WTC11 (cell line): Measurements from ENCODE around the gene MPIG6B. TPM values are rescaled to one million over a fixed set of nuclear protein-coding genes. Genes with fewer than 3 reads are reported as not detected.

Experiments used
- ATAC-seq: fragments of 200-7000 bp; cut with Tn5 transposase; 2 replicates; pipeline ENCODE4 v1.10.0; 2021; ENCODE audit warnings: mild to moderate bottlenecking, moderate library complexity
- CTCF ChIA-PET: fragments of 300-600 bp; sonication (Branson Sonifier 250); formaldehyde crosslinking; loops from one replicate; lab custom pipeline; 2021; ENCODE audit warnings: antibody characterized with exemption; lab: Charles Lee
- POLR2A ChIA-PET: fragments of 350-600 bp; sonication (Branson Sonifier 250); formaldehyde crosslinking; loops from one replicate; lab custom pipeline; 2021; ENCODE audit warnings: antibody characterized with exemption; lab: Charles Lee
- DNase-seq: peaks from one replicate; pipeline ENCODE4 v3.0.0; 2021; ENCODE audit warnings: low spot score
- H3K27ac Mint-ChIP-seq: 2 replicates; pipeline ENCODE4 v1.8.0; 2021; ENCODE audit warnings: mixed read lengths
- H3K27me3 Mint-ChIP-seq: 2 replicates; pipeline ENCODE4 v1.8.0; 2021; ENCODE audit warnings: low read depth, mild to moderate bottlenecking, moderate library complexity, mixed read lengths
- H3K36me3 Mint-ChIP-seq: 2 replicates; pipeline ENCODE4 v1.8.0; 2021; ENCODE audit warnings: mixed read lengths
- H3K4me1 Mint-ChIP-seq: 2 replicates; pipeline ENCODE4 v1.8.0; 2022; ENCODE audit warnings: mixed read lengths
- H3K4me3 Mint-ChIP-seq: 2 replicates; pipeline ENCODE4 v1.8.0; 2021; ENCODE audit warnings: mild to moderate bottlenecking, moderate library complexity, mixed read lengths
- H3K9me3 Mint-ChIP-seq: 2 replicates; pipeline ENCODE4 v1.8.0; 2021; ENCODE audit warnings: mixed read lengths
- ATF2 ChIP-seq: sonication (generic); formaldehyde crosslinking; IDR thresholded peaks from 2 replicates; pipeline ENCODE4 v1.8.1; 2022; ENCODE audit warnings: low read depth, missing genetic modification reagents, borderline replicate concordance
- CTCF ChIP-seq: fragments of 200-600 bp; IDR thresholded peaks from 2 replicates; pipeline ENCODE4 v1.8.0; 2022; ENCODE audit warnings: antibody characterized with exemption
- KAT7 ChIP-seq: sonication (generic); formaldehyde crosslinking; IDR thresholded peaks from 2 replicates; pipeline ENCODE4 v1.8.1; 2023; ENCODE audit warnings: missing genetic modification reagents, mild to moderate bottlenecking, borderline replicate concordance
- MXD4 ChIP-seq: fragments of 250-450 bp; sonication (Bioruptor Pico); IDR thresholded peaks from 2 replicates; pipeline ENCODE4 v1.8.0; 2021; ENCODE audit warnings: mild to moderate bottlenecking, moderate library complexity, borderline replicate concordance
- NFATC4 ChIP-seq: fragments of 250-450 bp; sonication (Bioruptor Pico); IDR thresholded peaks from 2 replicates; pipeline ENCODE4 v1.9.0; 2021; ENCODE audit warnings: mild to moderate bottlenecking
- NFE2L1 ChIP-seq: sonication (generic); formaldehyde crosslinking; IDR thresholded peaks from 2 replicates; pipeline ENCODE4 v1.8.1; 2023; ENCODE audit warnings: missing genetic modification reagents
- OVOL2 ChIP-seq: fragments of 250-450 bp; sonication (Bioruptor Pico); IDR thresholded peaks from 2 replicates; pipeline ENCODE4 v1.9.0; 2021; ENCODE audit warnings: mild to moderate bottlenecking, borderline replicate concordance
- PRRX2 ChIP-seq: fragments of 250-450 bp; sonication (Bioruptor Pico); IDR thresholded peaks from 2 replicates; pipeline ENCODE4 v1.8.0; 2021; ENCODE audit warnings: mild to moderate bottlenecking
- RELA ChIP-seq: sonication (generic); formaldehyde crosslinking; IDR thresholded peaks from 2 replicates; pipeline ENCODE4 v1.8.1; 2022; ENCODE audit warnings: missing genetic modification reagents, mild to moderate bottlenecking, borderline replicate concordance
- SP1 ChIP-seq: sonication (generic); formaldehyde crosslinking; conservative IDR thresholded peaks from 2 replicates; pipeline ENCODE4 v1.8.1; 2022; ENCODE audit warnings: missing genetic modification reagents
- TEAD1 ChIP-seq: sonication (generic); formaldehyde crosslinking; IDR thresholded peaks from 2 replicates; pipeline ENCODE4 v1.8.0; 2022; ENCODE audit warnings: mild to moderate bottlenecking, missing genetic modification reagents
- TEAD4 ChIP-seq: sonication (generic); formaldehyde crosslinking; IDR thresholded peaks from 2 replicates; pipeline ENCODE4 v1.8.0; 2022; ENCODE audit warnings: mild to moderate bottlenecking, missing genetic modification reagents
- TP53 ChIP-seq: sonication (generic); formaldehyde crosslinking; IDR thresholded peaks from 2 replicates; pipeline ENCODE4 v1.8.1; 2023; ENCODE audit warnings: mild to moderate bottlenecking, missing genetic modification reagents
- ZNF281 ChIP-seq: sonication (generic); formaldehyde crosslinking; IDR thresholded peaks from 2 replicates; pipeline ENCODE4 v1.8.0; 2023; ENCODE audit warnings: mild to moderate bottlenecking, missing genetic modification reagents
- ZNF317 ChIP-seq: sonication (generic); formaldehyde crosslinking; IDR thresholded peaks from 2 replicates; pipeline ENCODE4 v1.8.1; 2023; ENCODE audit warnings: low read depth, mild to moderate bottlenecking, moderate library complexity, missing genetic modification reagents, borderline replicate concordance
- ZNF425 ChIP-seq: fragments of 250-450 bp; sonication (Bioruptor Pico); conservative IDR thresholded peaks from 2 replicates; pipeline ENCODE4 v1.9.0; 2021; ENCODE audit warnings: mild to moderate bottlenecking
- ZNF671 ChIP-seq: fragments of 250-450 bp; sonication (Bioruptor Pico); IDR thresholded peaks from 2 replicates; pipeline ENCODE4 v1.8.0; 2021; ENCODE audit warnings: mild to moderate bottlenecking
- total RNA-seq: library from RNA; stranded (reverse); gene quantifications from 3 replicates; pipeline ENCODE4 v1.2.3, GENCODE V29; 2021

The MPIG6B gene
- total RNA-seq, 1 experiment from 2014 or later = 0.09 TPM

- H3K4me1 Mint-ChIP-seq = peaks cover 16% of the 10 kb centered on the region
- POLR2A ChIA-PET = interaction anchor here (0.6 to 3.6 kb wide), 11 partner anchors 11 to 187 kb away, joined by 3 to 32 read pairs (median 6); partner anchors contain the start of genes BAG6, C6orf47, DDX39B and GPANK1
- peak within 1 kb of the TSS; percentile 99 for H3K27ac Mint-ChIP-seq
- 0 out of 2 replicates have a peak, but pooled peaks have one; percentile 21 for TF ChIP-seq CTCF
- TF ChIP-seq ATF2 = no peak
- TF ChIP-seq, all 79 proteins: peak for 1
- Mint-ChIP-seq H3K9me3 (no peaks in the 10 kb centered on the region), H3K27me3 (no peaks in the 10 kb centered on the region), H3K36me3 (peaks cover 36% of the 10 kb centered on the region), H3K4me3 (peak within 1 kb of the TSS; percentile 93)
- DNase-seq = no peak
- ATAC-seq = no peak
- CTCF ChIA-PET = interaction anchor here (0.7 to 4.0 kb wide), 36 partner anchors 8 to 319 kb away, joined by 3 to 66 read pairs (median 6); partner anchors contain the start of genes ABHD16A, C6orf47, DDX39B and GPANK1
Measured at GRCh38 chr6:31728767-31729514, 5.8 kb downstream of the MPIG6B start, which contains the start of gene DDAH2. Gene DDAH2 (minus strand): TSS chr6:31729299. CDS start chr6:31729161, 138 bp downstream.

- CTCF ChIA-PET = interaction anchor here (0.6 to 4.0 kb wide), 41 partner anchors 8 to 318 kb away, joined by 3 to 66 read pairs (median 5); partner anchors contain the start of genes ABHD16A, BAG6, C6orf47 and DDX39B
Measured at GRCh38 chr6:31729515-31729978, 6.4 kb downstream of the MPIG6B start.

GRCh38 chr6:31729979-31730630, 6.9 kb downstream of the MPIG6B start:
- ATAC-seq (peak; percentile 75), DNase-seq (peak; percentile 95)
- H3K9me3 Mint-ChIP-seq = no peaks in the 10 kb centered on the region
- peaks cover 37% of the 10 kb centered on the region for H3K36me3 Mint-ChIP-seq
- CTCF ChIA-PET = interaction anchor here (0.6 to 4.0 kb wide), 41 partner anchors 7 to 318 kb away, joined by 3 to 66 read pairs (median 5); partner anchors contain the start of genes ABHD16A, BAG6, C6orf47 and DDX39B
- peak overlapping the region; percentile 93 for H3K4me3 Mint-ChIP-seq
- H3K27ac Mint-ChIP-seq = peak overlapping the region; percentile 98
- H3K27me3 Mint-ChIP-seq = no peaks in the 10 kb centered on the region
- peaks cover 21% of the 10 kb centered on the region for H3K4me1 Mint-ChIP-seq
- POLR2A ChIA-PET = interaction anchor here (0.6 to 3.6 kb wide), 13 partner anchors 9 to 189 kb away, joined by 3 to 32 read pairs (median 5); partner anchors contain the start of genes BAG6, C6orf47, DDX39B and GPANK1
- TF ChIP-seq ZNF317 (no peak), MXD4 (CRISPR knock-in tag) (no peak), NFE2L1 (CRISPR knock-in tag) (no peak), ZNF281 (CRISPR knock-in tag) (no peak), CTCF (no peak), PRRX2 (CRISPR knock-in tag) (peak; percentile 71; the same call in 1 of the 2 replicates), TEAD1 (CRISPR knock-in tag) (no peak), TEAD4 (CRISPR knock-in tag) (no peak), TP53 (no peak)

More at GRCh38 chr6:31729515-31729978, 6.4 kb downstream of the MPIG6B start:
- no peaks in the 10 kb centered on the region for H3K27me3 Mint-ChIP-seq
- POLR2A ChIA-PET = interaction anchor here (0.6 to 3.6 kb wide), 14 partner anchors 10 to 188 kb away, joined by 3 to 32 read pairs (median 6); partner anchors contain the start of genes BAG6, C6orf47, DDX39B and GPANK1
- peak; percentile 95 for DNase-seq
- peaks cover 37% of the 10 kb centered on the region for H3K36me3 Mint-ChIP-seq
- peak; percentile 78 for ATAC-seq
- H3K4me1 Mint-ChIP-seq = peaks cover 21% of the 10 kb centered on the region
- TF ChIP-seq KAT7 (CRISPR knock-in tag) (peak; percentile 88; the same call in 1 of the 2 replicates), NFATC4 (CRISPR knock-in tag) (0 out of 2 replicates have a peak, but pooled peaks have one; percentile 59), RELA (no peak), ZNF425 (CRISPR knock-in tag) (no peak), SP1 (peak; percentile 87), ZNF671 (CRISPR knock-in tag) (no peak), OVOL2 (0 out of 2 replicates have a peak, but pooled peaks have one; percentile 37)
- peak overlapping the region; percentile 99 for H3K27ac Mint-ChIP-seq
- H3K9me3 Mint-ChIP-seq = no peaks in the 10 kb centered on the region
- peak overlapping the region; percentile 93 for H3K4me3 Mint-ChIP-seq
